Stimulated activated CD8-positive, alpha-beta memory T cell treated with anti-CD3 and anti-CD28 coated beads, Interleukin-2, amount 100 ng/mL, for 1 hour (primary cell): Measurements from ENCODE around the gene UGCG.
"Not testable (repeated sequence)": the region's sequence is repeated elsewhere in the genome, so short reads cannot be mapped to it uniquely, and the experiment has no call there.

ENCODE experiments used
- DNase-seq, 2 donors: peaks; one replicate each; pipeline ENCODE4 v3.0.0-alpha.2; 2020; ENCODE audit warnings: low read depth in 2 of 2

The UGCG gene

DNA sequence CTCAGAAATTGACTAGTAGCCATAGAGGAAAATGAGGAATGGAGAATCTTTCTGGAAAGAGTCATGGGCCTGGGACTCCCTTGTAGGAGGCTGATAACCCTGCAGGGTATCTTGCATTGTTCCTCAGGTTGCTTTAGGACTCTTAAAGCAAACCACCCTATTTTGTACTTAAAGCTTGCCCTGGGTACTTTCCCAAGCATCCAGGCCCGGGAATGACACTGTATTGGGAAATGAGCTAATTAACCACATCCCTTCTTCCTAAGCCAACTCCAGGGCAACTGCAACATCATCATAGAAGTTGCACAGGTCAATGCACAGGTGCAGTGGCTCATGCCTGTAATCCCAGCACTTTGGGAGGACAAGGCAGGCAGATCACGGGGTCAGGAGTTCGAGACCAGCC, 55.9 kb downstream of the UGCG start:
- no peak for DNase-seq

- no peak for DNase-seq
These were observed 56.8 kb downstream of the UGCG start for GRCh38 chr9:111953444-111953843.

DNA sequence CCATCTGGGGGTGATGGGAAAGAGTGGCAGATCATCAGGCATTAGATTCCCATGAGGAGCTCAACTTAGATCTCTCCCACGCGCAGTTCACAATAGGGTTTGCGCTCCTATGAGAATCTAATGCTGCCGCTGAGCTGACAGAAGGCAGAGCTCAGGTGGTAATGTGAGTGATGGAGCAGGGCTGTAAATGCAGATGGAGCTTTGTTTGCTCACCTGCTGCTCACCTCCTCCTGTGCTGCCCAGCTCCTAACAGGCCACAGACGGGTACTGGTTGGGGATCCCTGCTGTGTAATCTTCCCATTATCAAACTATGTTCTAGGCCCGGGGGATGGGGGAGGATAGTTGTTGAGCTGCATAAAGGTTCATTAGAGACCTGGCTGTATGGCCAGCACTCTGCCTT, 58.4 kb downstream of the UGCG start:
- DNase-seq: no peak

DNA sequence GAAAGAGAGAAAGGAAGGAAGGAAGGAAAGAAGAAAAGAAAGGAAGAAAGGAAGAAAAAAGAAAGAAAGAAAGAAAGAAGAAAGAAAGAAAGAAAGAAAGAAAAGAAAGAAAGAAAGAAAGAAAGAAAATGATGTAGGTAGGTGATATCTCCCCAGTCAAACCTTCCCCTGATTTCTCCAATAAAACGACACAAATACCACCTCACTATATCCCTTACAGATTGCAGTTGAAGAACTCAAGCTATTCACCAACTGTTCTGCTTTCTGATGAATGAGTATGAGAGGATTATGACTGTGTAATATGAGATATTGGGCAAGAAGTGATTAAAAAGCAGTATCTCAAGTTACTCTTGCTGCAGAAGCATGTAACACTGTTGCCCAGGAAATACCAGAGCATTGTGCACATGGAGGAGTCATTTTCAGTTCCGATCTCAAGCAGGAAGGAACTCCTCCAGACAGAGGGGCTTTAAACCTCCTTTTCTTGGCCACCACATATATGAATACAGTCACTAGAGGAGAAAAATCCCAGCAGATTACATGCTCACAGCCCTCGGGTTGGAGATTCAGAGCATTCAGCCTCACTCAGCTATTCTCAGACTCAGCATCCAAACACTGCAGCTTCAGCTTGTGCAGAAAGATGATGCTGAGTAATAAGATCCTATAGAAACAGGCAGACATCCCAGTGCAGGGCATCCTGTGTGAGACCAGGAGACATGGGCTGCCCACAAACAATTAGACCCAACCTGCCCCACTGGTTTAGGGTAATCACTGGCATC, 61.4 kb downstream of the UGCG start:
- no peak for DNase-seq

DNA sequence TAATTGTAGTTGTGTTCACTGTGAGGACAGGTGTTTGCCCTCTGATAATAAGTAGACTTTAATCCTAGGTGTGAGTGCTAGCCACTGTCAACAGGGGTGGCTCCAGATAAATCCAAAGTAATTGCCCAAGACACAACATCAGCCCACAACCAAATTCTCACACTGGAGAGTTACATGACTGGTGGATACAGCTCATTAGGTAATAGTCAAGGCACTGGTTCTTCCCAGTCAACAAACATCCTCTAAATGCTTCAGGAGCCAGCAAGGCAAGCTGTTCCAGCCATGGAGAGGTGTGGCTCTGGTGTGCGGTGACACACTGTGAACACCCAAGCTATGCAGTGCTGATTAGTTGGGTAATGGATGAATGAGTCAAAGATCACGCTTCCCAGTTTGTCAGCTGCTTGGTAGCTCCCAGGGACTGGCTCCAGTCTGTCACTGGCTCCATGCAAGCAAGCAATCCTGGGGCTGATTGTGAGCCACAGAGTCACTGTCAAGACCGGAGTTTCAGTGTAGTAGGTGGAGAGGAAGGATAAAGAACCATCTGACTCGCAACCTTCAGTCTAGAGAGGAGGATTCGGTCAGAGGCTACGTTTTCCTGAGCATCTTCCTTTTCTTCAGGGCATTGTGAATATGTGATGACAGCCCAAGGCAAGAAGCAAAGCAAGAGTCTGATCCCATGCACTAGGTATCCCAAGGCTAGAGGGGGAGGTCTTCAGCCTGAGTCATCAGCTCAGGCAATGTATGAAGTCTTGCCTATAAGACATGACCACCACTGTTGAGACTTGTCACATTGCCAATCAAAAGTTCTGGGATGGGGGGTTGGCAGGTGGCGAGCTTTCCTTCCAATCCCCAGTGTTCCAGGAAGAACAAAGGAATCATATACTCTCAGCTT, 63.1 kb downstream of the UGCG start:
- DNase-seq: no peak

DNA sequence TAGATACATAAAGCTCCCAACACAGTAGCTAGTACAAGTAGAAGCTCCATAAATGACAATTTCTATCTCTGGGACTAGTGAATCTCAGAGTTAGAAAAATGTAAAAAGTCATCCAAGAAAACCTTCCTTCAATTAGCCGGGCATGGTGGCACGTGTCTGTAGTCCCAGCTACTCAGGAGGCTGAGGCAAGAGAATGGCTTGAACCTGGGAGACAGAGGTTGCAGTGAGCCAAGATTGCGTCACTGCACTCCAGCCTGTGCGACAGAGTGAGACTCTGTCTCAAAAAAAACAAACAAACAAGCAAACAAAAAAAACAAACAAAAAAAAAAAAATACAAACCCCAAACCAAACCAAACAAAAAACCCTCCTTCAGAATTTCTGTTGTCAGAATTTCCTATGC, 63.9 kb downstream of the UGCG start:
- DNase-seq: not testable (repeated sequence)

GRCh38 chr9:111961009-111961408, 64.4 kb downstream of the UGCG start:
- DNase-seq: no peak

DNA sequence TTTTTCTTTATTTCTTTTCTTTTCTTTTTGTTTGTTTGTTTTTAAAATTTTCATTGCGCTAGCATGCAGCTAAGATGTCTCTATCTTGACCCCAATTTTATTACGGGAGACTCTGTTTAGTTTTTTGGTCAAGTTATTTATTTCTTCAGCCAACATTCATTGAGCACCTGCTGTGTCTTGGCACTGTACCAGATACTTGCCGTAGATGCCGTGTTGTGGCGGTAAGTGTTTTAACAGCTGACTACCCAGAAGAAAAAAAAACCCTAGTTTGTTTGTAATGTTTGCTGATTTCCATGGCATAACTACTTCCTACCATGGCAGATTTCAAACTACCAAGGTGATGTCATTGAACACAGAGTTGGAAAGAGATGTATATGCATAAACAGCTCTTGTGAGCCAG, 65.0 kb downstream of the UGCG start:
- DNase-seq: no peak

GRCh38 chr9:111962021-111962420, 65.4 kb downstream of the UGCG start:
- no peak for DNase-seq

GRCh38 chr9:111963995-111964394, 67.4 kb downstream of the UGCG start:
- no peak for DNase-seq

DNA sequence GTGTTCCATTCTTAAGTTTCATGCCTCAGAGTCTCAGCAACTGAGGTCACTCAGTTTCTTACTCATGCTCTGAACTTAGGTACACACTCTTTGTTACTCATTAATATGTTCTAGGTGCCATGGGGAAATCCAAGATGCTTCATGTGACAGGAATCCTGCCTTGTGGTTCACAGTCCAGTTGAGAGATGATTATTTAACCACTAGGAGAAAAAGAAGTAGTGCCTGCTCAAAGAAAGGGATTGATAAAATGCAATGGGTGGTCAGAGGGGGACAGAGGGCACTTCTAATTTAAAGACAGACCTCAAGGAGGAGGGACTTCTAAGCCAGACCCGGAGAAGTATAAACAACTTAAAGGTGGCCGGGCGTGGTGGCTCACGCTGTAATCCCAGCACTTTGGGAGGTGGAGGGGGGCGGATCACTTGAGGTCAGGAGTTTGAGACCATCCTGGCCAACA, 69.0 kb downstream of the UGCG start:
- no peak for DNase-seq

GRCh38 chr9:111966124-111966723, 69.6 kb downstream of the UGCG start:
- DNase-seq: no peak

DNA sequence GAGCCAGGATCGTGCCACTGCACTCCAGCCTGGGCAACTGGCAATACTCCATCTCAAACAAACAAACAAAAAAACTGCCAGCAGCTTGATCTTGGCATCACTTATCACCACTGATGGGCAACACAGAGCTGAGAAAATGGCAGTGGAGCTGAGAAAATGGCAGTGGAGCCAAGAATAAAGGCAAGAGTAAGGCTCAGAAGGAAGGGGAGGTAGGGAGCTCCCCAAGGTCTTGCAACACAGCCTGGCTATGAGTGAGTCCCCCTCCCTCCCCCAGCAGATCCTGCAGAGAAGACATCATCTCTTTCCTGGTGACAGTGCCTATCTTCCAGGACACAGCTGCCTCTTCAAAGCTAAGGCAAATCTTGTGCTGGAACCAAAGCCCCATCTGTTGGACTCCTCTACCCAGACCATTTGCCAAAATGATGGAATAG, 70.3 kb downstream of the UGCG start:
- DNase-seq: no peak

GRCh38 chr9:111967621-111968020, 71.0 kb downstream of the UGCG start:
- DNase-seq: no peak

DNA sequence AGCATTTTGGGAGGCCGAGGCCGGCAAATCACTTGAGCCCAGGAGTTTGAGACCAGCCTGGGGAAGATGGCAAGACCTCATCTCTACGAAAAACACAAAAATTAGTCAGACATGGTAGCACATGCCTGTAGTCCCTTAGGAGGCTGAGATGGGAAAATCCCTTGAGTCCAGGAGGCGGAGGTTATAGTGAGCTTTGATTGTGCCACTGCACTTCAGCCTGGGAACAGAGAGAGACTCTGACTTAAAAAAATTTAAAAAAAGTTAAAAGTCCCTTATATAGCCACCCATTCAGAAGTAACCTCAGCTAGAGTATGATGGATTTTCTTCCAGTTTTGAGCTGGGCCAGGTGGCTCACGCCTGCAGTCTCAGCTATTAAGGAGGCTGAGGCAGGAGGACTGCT, 72.4 kb downstream of the UGCG start:
- no peak for DNase-seq

DNA sequence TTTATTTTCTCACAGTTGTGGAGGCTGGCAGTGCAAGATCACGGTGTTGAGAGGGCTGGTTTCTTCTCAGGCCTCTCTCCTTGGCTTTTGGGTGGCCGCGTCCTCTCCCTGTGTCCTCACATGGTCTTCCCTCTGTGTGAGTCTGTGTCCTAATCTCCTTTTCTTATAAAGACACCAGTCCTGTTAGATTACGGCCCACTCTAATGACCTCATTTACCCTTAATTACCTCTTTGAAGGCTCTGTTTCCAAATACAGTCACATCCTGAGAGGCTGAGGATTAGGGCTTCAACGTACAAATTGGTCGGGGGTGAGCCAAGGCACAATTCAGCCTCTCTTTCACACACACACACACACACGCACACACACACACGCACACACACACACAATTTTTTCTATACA, 73.0 kb downstream of the UGCG start:
- no peak for DNase-seq

- no peak for DNase-seq
These were observed 74.2 kb downstream of the UGCG start for GRCh38 chr9:111970827-111971226.

- no peak for DNase-seq
These were observed 77.6 kb downstream of the UGCG start for GRCh38 chr9:111974092-111974681.

DNA sequence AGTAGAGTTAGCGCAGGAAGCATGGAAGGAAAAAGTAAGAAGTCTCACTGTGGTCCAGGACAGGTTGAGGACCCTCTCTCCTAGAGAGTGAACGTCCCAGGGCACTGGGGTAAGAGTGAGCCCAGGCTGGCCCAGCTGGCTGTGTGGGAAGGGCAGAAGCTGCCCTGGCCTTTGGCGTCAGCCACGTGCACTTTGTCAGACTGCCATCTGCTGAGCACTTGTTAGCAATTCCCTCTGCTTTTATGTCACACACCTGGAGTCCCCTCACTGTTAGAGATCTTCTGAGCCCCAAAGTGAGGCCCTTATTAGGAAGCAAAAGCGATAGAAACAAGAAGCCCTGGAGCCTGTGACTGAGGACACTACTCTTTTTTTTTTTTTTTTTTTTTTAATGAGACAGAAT, 79.1 kb downstream of the UGCG start:
- no peak for DNase-seq

- no peak for DNase-seq
These were observed 82.0 kb downstream of the UGCG start for GRCh38 chr9:111978616-111979015.

DNA sequence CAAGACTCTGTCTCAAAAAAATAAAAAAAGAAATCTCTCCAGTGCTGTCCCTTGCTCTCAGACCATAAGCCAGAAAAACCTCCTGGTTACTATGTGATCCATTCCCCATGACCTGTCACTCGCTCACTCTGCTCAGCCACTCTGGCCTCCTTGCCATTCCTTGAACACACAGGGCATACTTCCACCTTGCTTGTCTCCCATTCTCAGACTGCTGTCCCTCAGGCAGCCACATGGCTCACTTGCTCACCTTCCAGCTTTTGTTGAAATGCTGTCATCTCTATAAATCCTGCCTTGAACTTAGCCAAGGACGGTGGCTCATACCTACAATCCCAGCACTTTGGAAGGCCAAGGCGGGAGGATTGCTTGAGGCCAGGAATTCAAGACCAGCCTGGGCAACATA, 82.9 kb downstream of the UGCG start:
- DNase-seq: no peak

GRCh38 chr9:111980398-111980797, 83.8 kb downstream of the UGCG start:
- no peak for DNase-seq
